ENCODE measurements around the gene SPIB.
A peak's percentile ranks its signal among the peaks of the same experiment; 100 is the strongest.

Gene SPIB

DNA sequence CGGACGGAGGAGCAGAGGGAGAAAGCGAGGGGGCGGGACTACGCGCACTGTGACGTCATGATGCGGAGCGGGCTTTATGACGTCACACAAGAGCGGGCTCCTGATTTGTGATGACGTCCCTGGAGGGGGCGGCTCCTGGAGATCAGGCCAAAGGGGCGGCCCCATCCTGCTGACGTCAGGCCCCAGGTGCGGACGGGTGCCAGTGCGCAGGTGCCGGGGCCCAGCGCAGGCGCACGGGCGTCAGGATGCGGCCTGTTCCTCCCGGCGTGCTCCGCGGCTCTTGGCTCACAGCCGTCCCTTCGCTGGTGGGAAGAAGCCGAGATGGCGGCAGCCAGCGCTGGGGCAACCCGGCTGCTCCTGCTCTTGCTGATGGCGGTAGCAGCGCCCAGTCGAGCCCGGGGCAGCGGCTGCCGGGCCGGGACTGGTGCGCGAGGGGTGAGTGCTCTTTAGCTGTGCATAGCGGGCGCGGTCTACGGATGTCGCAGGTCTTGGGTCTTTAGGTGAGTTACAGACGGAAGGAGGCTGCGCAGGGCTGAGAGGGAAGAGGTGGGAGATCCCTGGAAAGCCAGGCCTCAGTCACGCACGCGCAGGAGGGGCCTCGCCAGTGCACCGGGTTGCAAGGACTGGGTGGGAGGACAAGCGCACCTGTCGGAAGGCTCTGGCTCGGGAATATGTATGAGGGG lies 57.6 kb downstream of the SPIB start, which contains the start of the genes EMC10 and GARIN5A:
TSS of gene EMC10 (plus strand) at position 284 of the 683 bp plus-strand sequence. CDS start at position 322, 38 bp downstream.
TSS of gene GARIN5A (minus strand) at position 625 of the 683 bp plus-strand sequence. CDS start at position 165, 460 bp downstream.
- peak; percentile 97 for DNase-seq

DNA sequence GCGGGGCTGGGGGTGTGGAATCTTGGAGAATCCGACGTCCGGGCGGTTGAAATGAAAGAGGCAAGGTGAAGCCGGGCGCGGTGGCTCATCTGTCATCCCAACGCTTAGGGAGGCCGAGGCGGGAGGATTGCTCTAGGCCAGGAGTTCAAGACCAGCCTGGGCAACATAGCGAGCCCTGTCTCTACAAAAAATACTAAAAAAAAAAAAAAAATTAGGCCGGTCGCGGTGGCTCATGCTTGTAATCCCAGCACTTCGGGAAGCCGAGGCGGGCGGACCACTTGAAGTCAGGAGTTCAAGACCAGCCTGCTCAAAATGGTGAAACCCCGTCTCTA lies 58.1 kb downstream of the SPIB start:
- no peak for DNase-seq

DNA sequence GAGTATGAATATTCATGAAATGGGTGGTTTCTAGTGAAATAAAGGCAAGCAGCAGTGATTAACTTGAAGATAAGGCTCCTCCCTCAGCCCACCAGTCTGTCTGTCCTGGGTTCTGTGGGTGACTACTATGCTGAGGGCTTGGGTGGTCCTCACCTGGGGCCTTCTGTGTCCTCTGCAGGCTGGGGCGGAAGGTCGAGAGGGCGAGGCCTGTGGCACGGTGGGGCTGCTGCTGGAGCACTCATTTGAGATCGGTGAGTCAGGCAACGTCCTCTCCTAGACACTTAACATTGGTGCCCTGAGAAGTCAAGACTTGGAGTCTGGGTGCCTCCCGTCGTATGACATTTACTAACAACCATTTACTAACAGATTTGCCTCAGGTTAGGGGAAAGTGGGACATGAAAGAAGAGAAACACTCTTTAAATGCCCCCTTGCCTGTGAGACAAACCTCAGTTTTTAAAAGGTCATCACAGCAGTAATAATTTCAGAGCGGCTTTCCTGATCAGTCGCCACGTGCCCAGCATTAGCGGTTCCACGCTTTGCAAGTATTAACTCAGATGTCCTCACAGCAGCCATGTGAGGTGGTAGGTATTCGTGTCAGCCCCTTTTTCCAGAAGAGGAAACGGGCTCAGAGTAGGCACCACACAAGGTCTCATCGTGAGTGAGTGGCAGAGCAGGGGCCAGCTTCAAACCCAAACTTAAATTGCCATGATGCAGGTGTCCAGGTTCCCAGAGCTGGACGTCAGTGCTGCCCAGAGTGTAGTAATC lies 59.2 kb downstream of the SPIB start:
- DNase-seq: no peak

DNA sequence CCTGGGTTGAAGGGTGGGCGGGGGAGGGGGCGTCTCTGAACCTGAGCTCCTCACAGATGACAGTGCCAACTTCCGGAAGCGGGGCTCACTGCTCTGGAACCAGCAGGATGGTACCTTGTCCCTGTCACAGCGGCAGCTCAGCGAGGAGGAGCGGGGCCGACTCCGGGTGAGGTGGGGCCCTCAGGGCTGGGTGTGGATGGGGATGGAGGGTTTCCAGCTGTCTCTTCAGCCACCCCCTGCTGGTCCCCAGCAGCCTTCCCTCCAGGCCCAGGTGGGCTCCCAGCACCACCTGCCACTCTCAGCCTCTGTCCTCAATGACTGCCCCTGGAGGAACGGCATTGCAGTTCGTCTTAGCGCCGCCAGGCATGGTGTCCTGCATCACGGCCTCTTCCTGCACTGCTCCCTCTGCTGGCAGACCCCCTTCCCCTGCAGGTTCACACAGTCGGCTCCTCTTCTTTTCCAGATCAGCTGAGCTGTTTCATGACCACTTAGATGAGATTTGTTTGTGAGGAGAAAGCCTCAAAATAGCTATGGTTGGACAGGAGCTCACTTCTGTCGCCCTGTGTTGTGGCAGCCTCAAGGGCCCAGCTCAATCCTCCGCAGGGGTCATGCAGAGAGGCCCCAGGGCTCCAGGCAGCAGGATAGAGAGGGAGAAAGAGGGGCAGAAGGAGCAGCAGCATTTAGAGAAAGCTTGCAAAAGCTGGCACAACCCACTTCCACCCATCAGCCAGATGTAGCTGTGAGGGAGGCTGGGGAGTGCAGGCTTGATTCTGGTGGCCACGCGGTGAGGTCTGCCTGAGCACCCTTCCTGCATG lies 60.4 kb downstream of the SPIB start:
- DNase-seq: peak; percentile 14

DNA sequence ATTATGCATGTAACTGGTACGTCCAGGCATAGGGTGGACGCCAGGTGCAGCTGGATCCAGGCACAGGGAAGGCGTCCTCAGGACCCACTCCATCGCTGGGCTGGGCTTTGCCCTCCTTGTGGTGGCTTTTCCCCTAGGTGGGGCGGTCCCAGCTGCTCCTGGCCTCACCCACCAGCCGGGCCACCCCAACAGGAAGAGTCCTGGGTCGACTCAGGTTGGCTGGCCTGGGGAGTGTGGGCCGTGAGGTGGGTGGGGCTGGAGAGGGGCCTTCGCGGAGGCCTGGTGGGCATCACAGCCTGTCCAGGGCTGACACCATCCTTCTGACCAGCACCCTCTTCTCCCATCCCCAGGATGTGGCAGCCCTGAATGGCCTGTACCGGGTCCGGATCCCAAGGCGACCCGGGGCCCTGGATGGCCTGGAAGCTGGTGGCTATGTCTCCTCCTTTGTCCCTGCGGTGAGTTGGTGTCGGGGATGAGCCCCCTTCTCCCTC lies 61.1 kb downstream of the SPIB start:
- DNase-seq: no peak

DNA sequence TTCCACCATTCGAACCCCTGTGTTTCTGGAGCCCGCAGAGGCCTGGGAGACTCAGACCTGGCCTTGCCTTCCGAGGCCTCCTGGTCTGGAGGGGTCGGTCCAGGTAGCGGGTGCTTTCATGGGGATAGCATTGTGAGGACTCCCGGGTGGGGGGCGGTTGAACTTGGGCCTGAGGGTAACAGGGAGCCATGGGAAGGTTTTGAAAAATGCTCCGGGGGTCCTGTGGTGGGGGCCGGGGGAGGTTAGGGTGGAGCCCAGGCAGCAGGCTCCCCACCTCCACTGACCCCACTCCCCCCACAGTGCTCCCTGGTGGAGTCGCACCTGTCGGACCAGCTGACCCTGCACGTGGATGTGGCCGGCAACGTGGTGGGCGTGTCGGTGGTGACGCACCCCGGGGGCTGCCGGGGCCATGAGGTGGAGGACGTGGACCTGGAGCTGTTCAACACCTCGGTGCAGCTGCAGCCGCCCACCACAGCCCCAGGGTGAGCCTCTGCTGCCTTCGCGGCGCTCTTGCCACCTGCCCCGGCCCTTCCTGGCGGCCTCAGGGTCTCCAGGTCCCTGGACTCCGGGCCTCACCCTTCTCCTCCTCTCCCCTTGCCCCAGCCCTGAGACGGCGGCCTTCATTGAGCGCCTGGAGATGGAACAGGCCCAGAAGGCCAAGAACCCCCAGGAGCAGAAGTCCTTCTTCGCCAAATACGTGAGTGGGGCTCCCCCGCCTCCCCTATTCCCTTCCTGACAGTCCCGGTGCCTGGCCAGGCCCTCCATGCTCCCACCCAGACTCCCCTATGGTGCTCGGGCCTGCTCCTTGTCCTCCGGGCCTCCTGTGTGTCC lies 61.8 kb downstream of the SPIB start:
- no peak for DNase-seq
